ENCODE results near the gene CTIF.

The CTIF gene

GRCh38 chr18:48680339-48681250, 141.8 kb downstream of the CTIF start:
- no peak for DNase-seq (ENCODE audit: low read depth in 2 of 2)

- no peak for DNase-seq (ENCODE audit: low read depth in 2 of 2)
Measured at GRCh38 chr18:48682768-48683167, 143.9 kb downstream of the CTIF start.

DNA sequence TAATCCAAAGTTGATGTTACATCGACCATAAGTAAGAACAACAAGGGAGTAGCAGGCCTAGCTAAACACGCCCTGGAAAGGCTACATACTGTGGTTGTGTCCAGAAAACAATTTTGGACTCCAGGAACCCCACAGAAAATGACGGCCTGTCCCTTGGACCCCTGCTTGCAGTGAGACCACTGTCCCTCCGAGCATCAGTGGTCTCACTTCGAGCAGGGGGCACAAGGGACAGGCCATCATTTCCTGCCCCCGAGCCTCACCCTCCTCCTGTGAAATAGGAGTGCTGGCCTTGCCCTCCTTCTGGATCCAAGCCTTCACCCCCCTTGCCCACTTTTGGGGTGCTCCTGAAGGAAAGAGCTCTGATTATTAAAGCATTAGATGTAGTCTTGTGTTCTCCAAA, 144.4 kb downstream of the CTIF start:
- DNase-seq (ENCODE audit: low read depth in 2 of 2): no peak

DNA sequence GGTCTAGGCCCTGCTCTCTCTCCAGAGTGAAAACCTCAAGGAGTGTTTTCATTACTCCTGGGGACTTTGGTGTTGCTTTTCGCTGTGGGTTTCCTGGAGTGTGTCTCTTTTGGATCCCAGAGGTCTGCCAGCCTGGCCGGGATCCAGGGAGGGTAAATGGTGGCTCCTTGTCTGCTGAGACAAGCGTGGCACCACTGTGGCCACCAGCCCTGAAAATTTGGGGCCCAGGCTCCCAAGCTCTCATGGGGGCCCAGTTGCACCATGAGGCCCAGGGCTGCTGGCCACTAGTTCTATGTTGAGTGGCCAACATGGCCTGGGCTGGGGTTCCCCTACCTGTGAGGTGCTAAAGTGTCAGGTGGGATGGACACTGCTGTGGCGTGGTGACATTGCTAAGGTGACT, 144.8 kb downstream of the CTIF start:
- DNase-seq (ENCODE audit: low read depth in 2 of 2): no peak

DNA sequence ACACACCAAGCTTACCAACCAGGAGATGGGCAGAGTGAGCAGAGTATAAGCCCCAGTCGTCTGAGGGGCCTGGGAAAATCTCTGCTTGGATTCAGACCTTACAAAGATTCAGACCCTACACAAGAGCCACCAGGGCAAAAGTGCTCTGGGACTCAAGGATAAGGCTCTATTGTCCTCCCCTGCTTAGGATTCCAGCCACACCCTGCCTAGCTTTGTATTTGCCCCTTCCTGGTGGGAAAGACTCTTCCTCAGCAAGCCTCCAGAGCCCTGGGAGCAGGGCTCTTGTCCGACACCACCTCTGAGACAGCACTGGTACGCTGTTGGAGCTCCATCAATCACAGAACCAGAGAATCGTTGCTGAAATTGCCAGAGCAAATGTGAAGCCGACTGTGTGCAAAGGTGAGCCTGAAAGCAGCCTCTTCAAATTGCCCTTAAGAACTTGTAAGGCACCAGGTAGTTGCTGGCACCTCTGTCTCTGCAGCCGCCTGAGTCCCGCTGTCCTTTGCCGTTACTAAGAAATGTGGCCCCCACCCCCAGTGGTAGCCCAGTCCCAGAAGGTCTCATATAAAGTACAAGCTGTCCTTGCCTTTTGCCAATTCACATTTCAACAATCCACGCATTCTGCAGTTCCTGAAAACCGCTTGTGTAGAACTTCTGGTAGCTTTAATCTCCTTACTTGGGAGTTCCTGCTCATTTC, 148.7 kb downstream of the CTIF start:
- no peak for DNase-seq (ENCODE audit: low read depth in 2 of 2)

GRCh38 chr18:48688961-48689360, 150.1 kb downstream of the CTIF start:
- no peak for DNase-seq (ENCODE audit: low read depth in 2 of 2)

DNA sequence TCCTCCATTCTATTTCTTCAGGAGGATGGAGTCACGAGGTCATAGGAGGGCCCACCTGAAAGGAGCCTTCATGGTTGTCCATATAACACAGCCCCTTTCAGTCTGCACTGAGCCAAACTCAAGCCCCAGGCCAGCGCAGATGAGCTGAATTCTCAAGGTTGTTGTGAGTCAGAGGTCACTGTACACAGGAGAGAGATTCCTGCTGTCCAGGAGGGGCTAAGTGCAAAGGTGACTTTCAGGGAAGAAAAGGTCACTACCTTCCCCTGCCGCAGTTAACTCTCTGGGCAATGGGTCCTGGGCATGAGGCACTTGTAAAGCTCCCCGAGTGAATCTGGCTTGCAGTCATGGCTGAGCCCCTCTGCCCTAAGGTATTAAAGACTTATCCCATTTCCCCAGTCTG, 150.7 kb downstream of the CTIF start:
- no peak for DNase-seq (ENCODE audit: low read depth in 2 of 2)

- no peak for DNase-seq (ENCODE audit: low read depth in 2 of 2)
Measured at GRCh38 chr18:48690494-48690893, 151.7 kb downstream of the CTIF start.

- no peak for DNase-seq (ENCODE audit: low read depth in 2 of 2)
Measured at GRCh38 chr18:48693006-48693405, 154.2 kb downstream of the CTIF start.

DNA sequence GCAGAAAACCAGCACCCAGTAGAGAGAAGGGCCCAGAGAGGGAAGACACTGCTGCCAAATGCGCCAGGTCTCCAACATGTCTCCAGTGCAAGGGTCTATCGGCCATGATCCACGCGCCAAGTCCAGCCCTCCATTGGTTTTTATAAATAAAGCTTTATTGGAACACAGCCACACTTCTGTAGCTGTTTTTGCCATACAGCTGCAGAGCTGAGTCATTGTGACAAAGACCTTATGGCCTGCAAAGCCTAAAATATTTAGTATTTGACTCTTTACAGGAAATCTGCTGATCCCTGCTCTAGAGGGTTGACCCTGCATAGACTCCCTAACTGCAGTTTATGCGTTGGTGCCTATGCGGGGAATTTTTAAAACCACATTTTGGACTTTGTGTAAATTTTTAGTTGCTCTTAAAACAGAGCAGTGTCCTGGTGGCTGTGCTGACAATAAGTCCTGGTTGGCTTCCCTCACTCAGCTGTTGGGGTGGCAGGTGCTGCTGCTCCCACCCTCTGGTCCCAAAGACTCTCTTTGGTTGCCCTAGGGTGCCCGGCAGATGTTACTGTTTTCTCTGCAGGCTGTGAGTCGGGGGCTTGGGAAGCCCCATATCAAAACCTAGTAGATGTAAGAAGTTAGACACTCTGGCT, 154.9 kb downstream of the CTIF start:
- DNase-seq (ENCODE audit: low read depth in 2 of 2): no peak

DNA sequence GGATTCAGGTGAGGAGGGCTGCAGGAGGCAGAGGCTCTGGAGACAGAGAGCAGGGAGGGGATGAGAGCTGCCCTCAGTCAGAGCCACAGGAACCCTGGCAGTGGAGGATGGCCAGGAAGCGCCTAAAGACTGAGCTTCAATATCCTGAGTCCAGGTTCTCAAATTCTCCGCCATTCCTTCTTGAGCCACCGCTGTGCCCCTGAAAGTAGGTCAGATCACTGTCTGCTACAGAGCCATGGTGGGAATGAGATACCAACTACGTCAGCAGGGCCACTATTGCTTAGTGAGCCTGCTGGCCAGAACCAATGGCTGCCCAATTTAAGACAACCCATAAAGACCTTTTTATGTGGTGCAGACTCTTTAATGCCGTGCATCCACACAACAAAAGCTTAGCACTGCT, 155.5 kb downstream of the CTIF start:
- no peak for DNase-seq (ENCODE audit: low read depth in 2 of 2)

- DNase-seq (ENCODE audit: low read depth in 2 of 2): no peak
Measured at GRCh38 chr18:48695671-48696070, 156.8 kb downstream of the CTIF start.

DNA sequence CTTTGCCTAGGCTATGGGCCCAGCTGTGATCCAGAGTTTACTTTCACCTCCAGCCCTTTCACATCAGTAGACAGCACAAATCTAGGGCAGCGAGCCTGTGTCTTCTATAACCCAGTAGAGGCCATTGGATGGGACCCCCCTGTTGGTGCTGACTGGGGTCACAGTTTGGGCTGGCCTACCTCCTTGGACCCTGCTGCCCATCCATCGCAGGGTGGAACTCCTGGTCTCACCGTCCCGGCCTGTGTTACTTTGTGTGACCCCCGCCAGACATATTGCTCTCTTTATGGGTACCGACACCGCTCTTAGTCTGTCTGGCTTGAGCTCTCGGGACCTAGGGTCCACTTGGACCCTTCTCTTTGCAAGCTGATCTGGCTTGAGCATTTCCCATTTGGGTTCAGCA, 157.4 kb downstream of the CTIF start:
- DNase-seq (ENCODE audit: low read depth in 2 of 2): no peak

GRCh38 chr18:48697441-48697840, 158.6 kb downstream of the CTIF start:
- no peak for DNase-seq (ENCODE audit: low read depth in 2 of 2)

DNA sequence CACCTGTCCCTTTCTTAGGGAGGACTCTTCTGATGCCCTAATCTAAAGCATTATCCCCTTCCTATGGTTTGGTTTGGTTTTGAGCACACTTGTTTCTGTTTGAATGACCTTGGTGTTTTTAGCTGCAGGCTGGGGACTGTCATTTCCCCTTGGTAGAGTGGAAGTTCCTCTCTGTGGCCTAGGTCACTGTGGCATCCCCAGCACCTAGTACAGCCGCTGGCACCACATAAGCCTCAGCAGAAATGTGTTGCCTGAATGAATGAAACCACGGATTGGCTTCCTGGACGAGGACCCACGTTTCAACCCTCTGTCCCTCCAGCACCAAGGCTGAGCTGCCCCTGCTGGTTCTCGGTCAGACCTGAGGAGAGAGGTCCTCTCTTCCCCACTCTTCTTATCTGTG, 159.9 kb downstream of the CTIF start:
- no peak for DNase-seq (ENCODE audit: low read depth in 2 of 2)

GRCh38 chr18:48699761-48700160, 160.9 kb downstream of the CTIF start:
- no peak for DNase-seq (ENCODE audit: low read depth in 2 of 2)

GRCh38 chr18:48700446-48700845, 161.6 kb downstream of the CTIF start:
- DNase-seq (ENCODE audit: low read depth in 2 of 2): no peak

DNA sequence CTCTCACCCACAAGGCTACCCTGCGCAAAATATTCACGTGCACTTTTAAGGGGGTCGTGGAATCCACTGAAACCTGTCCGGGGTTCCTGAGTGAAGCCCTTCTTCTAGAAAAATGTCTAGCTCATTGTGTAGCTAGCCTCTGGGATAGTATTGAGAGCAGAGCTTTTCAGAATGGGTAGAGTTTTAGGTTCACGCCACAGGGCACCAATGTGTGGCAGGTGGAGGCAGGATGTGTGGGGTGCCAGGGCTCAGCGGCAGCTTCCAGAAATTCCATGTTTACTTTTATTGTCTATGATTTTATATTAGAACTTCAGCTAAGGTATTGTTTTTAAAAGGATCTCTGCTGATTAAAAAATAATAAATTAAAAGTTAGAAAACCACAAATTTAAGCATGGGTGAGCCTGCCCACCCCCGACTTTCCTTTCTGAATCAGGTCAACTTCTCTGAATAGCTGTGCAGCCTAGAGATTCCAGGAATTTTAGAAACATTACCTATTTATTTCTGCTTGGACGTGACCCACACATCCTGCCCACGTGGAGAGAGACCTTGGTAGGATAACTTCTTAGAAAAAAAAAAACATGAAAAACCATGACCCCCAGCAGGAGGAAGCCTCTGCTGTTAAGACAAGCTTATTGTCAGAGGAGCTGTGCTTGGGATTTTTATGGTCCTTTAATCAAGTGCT, 163.7 kb downstream of the CTIF start:
- DNase-seq (ENCODE audit: low read depth in 2 of 2): no peak

- DNase-seq (ENCODE audit: low read depth in 2 of 2): no peak
Measured at GRCh38 chr18:48703028-48703386, 164.2 kb downstream of the CTIF start.

GRCh38 chr18:48703418-48703817, 164.6 kb downstream of the CTIF start:
- DNase-seq (ENCODE audit: low read depth in 2 of 2): no peak

DNA sequence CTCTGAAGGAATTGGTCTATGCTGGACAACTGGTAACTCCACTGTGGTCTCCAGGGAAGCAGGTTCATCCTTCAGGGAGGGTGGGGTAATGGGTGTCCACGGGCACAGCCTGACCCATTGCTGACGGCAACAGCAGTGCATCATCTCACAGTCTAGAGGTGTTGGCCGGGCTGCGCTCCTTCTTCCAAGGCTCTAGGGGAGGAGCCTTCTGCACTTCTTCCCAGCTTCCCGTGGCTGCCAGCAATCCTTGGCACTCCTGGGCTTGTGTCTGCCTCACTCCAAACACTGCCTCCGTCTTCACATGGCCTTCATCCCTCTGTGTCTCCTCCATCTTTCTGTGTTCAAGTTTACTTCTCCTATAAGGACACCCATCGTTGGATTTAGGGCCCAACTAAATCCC, 166.2 kb downstream of the CTIF start:
- no peak for DNase-seq (ENCODE audit: low read depth in 2 of 2)

DNA sequence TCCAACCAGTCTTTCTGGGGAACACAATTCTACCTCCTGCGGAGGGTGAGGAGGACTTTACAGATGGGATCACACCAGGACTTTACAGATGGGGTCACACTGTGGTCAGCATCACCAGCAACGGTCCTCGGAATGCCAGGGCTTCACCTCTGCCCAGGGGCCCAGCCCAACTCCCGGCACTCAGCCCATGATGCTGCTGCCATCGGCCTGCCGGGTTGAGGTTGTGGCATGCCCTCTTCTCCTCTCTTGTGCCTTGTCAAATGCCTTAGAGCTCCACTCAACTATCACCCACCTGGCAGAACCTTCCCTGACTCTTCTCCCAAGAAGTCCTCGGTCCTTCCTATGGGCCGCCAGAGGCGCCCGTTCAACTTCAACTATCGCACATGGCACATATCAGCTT, 166.7 kb downstream of the CTIF start:
- DNase-seq (ENCODE audit: low read depth in 2 of 2): no peak
